ENCODE data around the gene CHN1. TPM values are rescaled to one million over a fixed set of nuclear protein-coding genes. Genes with fewer than 3 reads are reported as not detected.

Gene CHN1
- total RNA-seq, 1 donor from 2014 or later, result 61.0 TPM

DNA sequence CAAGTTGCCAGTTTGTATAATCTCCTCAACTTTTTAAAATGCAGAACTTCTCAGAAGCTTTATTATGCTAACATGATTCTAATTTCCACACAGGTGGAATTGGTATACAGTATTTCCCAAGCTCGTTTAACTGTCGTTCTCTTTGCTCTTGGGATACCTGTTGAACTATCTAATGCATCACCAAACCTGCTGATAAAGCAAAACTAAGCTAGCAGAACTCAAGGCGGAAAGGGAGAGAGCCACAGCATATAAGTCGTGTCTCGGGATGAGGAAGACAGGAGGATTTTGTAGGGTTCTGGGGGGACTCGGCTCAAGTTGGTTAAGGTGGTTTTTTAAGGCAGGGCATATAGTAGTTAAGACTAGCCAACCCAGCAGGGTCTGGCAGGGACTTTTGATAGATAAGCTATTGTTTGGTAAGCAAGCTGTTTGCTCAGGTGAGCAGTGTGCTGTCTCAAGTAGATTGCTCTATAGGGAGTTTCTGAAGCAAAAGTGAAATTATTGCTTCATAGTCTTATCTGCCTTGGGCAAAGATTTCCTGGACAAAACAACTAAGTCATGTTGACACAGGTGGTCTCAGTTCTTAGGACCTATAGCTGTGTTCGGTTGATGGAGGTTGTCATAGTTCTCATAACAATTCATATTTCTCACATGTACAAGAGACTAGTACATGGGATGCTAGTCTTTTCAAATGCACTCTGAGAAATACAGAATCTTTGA is 212.7 kb downstream of the CHN1 start:
- peaks cover 4% of the 10 kb centered on the region for H3K36me3 Mint-ChIP-seq (ENCODE audit: low read depth)
- no peaks in the 10 kb centered on the region for H3K27me3 Mint-ChIP-seq (ENCODE audit: low read depth)
- H3K27ac Mint-ChIP-seq (ENCODE audit: unreplicated experiment), result no peak overlapping the region
- TF ChIP-seq, protein P1, sequence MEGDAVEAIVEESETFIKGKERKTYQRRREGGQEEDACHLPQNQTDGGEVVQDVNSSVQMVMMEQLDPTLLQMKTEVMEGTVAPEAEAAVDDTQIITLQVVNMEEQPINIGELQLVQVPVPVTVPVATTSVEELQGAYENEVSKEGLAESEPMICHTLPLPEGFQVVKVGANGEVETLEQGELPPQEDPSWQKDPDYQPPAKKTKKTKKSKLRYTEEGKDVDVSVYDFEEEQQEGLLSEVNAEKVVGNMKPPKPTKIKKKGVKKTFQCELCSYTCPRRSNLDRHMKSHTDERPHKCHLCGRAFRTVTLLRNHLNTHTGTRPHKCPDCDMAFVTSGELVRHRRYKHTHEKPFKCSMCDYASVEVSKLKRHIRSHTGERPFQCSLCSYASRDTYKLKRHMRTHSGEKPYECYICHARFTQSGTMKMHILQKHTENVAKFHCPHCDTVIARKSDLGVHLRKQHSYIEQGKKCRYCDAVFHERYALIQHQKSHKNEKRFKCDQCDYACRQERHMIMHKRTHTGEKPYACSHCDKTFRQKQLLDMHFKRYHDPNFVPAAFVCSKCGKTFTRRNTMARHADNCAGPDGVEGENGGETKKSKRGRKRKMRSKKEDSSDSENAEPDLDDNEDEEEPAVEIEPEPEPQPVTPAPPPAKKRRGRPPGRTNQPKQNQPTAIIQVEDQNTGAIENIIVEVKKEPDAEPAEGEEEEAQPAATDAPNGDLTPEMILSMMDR (conservative IDR thresholded peaks at IDR 0.05), result no peak
- DNase-seq (ENCODE audit: low read depth, low spot score), result no peak
- H3K4me1 Mint-ChIP-seq, result peaks cover 27% of the 10 kb centered on the region
- no peak overlapping the region for H3K4me3 Mint-ChIP-seq
- H3K9me3 Mint-ChIP-seq, result peaks cover 4% of the 10 kb centered on the region

DNA sequence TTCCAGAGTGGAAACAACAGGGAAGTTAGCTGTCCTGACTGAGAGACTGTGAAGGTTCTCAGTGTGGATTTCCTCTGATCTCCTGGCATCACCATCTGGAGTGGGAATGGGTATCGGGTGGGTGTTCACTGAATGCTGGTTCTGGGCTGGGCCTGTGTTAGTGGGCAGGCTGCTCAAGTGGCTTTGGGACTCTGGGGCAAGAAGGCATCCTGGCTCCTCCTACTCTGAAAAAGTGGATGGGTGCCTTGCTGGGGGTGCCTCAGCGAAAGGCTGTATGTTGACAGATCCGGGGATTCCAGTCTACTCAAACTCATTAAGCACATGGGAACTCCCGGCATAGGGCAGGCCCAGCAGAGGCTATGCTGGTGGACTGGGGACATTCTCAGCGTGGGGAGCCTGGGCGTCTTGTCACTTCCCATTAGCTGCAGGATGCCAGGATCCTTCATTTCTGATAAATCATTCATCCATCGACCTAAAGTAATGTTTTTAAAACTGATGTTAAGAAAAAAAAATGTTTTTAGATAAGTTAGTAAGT is 213.4 kb downstream of the CHN1 start:
- Mint-ChIP-seq H3K27ac (ENCODE audit: unreplicated experiment) (no peak overlapping the region), H3K9me3 (peaks cover 4% of the 10 kb centered on the region), H3K4me1 (peaks cover 31% of the 10 kb centered on the region), H3K4me3 (no peak overlapping the region), H3K27me3 (ENCODE audit: low read depth) (no peaks in the 10 kb centered on the region), H3K36me3 (ENCODE audit: low read depth) (peaks cover 4% of the 10 kb centered on the region)
- TF ChIP-seq, protein P1 (conservative IDR thresholded peaks at IDR 0.05), result no peak
- no peak for DNase-seq (ENCODE audit: low read depth, low spot score)

DNA sequence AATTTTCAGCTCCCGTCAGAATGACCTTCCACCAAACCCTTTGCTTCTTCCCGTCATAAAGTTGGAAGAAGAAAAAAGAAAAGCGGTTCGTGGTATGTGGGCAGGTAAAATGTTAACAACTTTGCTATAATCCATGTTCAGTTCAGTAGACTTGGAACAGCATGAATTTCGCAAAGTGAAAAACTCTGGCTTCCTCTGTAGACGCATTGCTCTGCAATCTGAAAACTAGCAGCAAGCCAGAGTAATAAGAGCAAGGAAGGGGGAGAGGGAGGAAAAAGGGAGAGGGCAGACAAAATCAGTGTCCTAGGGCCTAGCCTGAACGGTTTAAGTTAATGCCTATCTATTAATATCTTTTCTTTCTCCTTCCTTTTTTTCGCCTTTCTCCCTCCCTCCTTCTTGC is 214.2 kb downstream of the CHN1 start:
- no peak for DNase-seq (ENCODE audit: low read depth, low spot score)
- no peak overlapping the region for H3K4me3 Mint-ChIP-seq
- H3K4me1 Mint-ChIP-seq, result peaks cover 28% of the 10 kb centered on the region
- H3K27me3 Mint-ChIP-seq (ENCODE audit: low read depth), result no peaks in the 10 kb centered on the region
- no peaks in the 10 kb centered on the region for H3K36me3 Mint-ChIP-seq (ENCODE audit: low read depth)
- TF ChIP-seq, protein P1 (conservative IDR thresholded peaks at IDR 0.05), result no peak
- H3K27ac Mint-ChIP-seq (ENCODE audit: unreplicated experiment), result no peak overlapping the region
- peaks cover 4% of the 10 kb centered on the region for H3K9me3 Mint-ChIP-seq

DNA sequence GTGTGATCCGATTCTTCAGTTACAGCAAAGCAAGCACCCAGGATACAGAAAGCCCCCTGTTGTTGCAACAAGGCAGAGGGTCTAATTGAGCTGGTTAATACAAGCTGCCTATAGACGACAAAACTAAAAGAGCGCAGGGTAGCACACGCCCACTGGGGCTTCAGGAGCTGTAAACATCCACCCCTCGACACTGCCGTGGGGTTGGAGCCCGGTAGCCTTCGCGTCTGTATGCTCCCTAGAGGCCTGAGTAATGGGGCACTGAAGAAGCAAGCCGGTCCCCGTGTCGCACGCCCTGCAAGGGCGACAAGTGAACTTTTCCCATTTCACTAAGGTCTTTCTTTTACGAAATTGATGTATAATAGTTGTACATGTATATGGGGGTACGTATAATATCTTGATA is 216.2 kb downstream of the CHN1 start:
- DNase-seq (ENCODE audit: low read depth, low spot score), result no peak
- Mint-ChIP-seq H3K27ac (ENCODE audit: unreplicated experiment) (peak overlapping the region; percentile 83), H3K36me3 (ENCODE audit: low read depth) (no peaks in the 10 kb centered on the region), H3K27me3 (ENCODE audit: low read depth) (no peaks in the 10 kb centered on the region), H3K4me1 (peaks cover 25% of the 10 kb centered on the region), H3K9me3 (peaks cover 4% of the 10 kb centered on the region), H3K4me3 (no peak overlapping the region)
- TF ChIP-seq, protein P1 (conservative IDR thresholded peaks at IDR 0.05), result no peak

DNA sequence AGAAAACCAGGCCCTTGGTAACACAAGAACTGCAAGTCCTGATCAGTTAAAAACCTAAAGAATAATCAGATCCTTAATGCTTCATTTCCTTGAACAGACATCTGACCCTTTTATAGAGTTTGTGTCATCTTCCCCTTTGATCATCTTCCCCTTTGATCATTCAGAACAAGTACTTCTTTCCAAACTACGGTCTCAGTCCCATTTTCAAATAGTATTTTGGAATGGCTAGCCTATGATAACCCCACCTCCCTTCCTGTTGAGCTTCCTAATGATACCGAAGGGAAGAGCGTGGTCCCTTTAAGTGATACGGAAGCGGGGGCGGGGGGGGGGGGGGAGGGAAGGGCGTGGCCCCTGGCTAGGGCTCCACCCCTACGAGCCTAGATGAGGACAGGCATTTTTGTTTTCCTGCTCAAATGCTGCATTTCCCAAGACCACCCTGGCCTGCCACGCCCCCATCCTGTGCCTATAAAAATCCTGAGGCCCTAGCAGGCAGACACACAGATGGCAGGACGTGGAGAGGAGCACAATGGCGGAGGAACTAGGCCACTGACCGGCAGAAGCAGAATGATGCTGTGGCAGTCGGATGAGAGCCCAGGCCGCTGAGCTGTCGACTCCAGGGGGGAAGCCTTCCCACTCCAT is 216.8 kb downstream of the CHN1 start:
- Mint-ChIP-seq H3K27ac (ENCODE audit: unreplicated experiment) (peak overlapping the region; percentile 83), H3K9me3 (peaks cover 4% of the 10 kb centered on the region), H3K36me3 (ENCODE audit: low read depth) (no peaks in the 10 kb centered on the region), H3K4me3 (peak overlapping the region; percentile 21), H3K4me1 (peaks cover 25% of the 10 kb centered on the region), H3K27me3 (ENCODE audit: low read depth) (no peaks in the 10 kb centered on the region)
- DNase-seq (ENCODE audit: low read depth, low spot score), result no peak
- TF ChIP-seq, protein P1 (conservative IDR thresholded peaks at IDR 0.05), result no peak

Data from neural crest cell (in vitro differentiated cells).